ENCODE results near the gene MRPS18A. TPM values are rescaled to one million over a fixed set of nuclear protein-coding genes. Genes with fewer than 3 reads are reported as not detected.

The MRPS18A gene
- total and polyA plus RNA-seq, 2 of the 8 experiments (the other 6 are each of a cell fraction or from before 2014, with no cell fraction given): 48.3 to 121 TPM

DNA sequence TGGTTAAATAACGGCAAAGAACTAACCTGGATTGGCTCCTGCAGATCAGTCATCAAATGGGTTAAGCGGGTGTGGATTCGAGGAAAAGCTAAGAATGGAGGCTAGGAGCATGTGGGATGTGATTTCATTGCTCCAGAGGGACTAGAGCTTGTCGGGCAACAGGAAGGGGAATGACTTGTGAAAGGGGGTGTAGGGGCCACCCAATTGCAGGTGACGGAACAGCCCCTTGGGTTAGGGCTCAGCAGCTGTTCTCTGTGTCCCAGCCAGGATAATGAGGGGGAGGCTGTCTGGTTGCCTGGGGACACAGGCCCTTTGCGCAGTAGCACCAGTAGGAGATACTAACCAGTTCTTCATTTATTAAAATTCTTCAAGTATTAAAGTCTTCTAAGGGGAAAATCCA, 25.0 kb upstream of the MRPS18A start (continued):
- TF ChIP-seq, protein P1, sequence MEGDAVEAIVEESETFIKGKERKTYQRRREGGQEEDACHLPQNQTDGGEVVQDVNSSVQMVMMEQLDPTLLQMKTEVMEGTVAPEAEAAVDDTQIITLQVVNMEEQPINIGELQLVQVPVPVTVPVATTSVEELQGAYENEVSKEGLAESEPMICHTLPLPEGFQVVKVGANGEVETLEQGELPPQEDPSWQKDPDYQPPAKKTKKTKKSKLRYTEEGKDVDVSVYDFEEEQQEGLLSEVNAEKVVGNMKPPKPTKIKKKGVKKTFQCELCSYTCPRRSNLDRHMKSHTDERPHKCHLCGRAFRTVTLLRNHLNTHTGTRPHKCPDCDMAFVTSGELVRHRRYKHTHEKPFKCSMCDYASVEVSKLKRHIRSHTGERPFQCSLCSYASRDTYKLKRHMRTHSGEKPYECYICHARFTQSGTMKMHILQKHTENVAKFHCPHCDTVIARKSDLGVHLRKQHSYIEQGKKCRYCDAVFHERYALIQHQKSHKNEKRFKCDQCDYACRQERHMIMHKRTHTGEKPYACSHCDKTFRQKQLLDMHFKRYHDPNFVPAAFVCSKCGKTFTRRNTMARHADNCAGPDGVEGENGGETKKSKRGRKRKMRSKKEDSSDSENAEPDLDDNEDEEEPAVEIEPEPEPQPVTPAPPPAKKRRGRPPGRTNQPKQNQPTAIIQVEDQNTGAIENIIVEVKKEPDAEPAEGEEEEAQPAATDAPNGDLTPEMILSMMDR (IDR thresholded peaks at IDR 0.05; ENCODE audit: control extremely low read depth in 1 of 3, insufficient read depth in 1 of 3, low read depth in 1 of 3, low read length in 3 of 3): no peak
- no peak for TF ChIP-seq BRCA1 (IDR thresholded peaks at IDR 0.05; ENCODE audit: low read depth, low read length)
- TF ChIP-seq SAP30 (IDR thresholded peaks at IDR 0.05; ENCODE audit: insufficient read depth, insufficient replicate concordance, low read length): no peak

All from H1 (cell line).